Femur (tissue), 1 donor: Measurements from ENCODE around the gene ENOX2.
"Not testable (repeated sequence)": the region's sequence is repeated elsewhere in the genome, so short reads cannot be mapped to it uniquely, and the experiment has no call there.

Experiments
- DNase-seq: peaks from one replicate; pipeline ENCODE4 v3.0.0-alpha.2; 2017

Gene ENOX2, protein sequence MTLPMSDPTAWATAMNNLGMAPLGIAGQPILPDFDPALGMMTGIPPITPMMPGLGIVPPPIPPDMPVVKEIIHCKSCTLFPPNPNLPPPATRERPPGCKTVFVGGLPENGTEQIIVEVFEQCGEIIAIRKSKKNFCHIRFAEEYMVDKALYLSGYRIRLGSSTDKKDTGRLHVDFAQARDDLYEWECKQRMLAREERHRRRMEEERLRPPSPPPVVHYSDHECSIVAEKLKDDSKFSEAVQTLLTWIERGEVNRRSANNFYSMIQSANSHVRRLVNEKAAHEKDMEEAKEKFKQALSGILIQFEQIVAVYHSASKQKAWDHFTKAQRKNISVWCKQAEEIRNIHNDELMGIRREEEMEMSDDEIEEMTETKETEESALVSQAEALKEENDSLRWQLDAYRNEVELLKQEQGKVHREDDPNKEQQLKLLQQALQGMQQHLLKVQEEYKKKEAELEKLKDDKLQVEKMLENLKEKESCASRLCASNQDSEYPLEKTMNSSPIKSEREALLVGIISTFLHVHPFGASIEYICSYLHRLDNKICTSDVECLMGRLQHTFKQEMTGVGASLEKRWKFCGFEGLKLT

GRCh38 chrX:130902783-130903613 is at the start of gene ENOX2:
Gene ENOX2, minus strand, starts transcription at chrX:130903209. Its CDS starts 199,993 bp downstream, at chrX:130703216.
- peak; percentile 96 for DNase-seq

- no peak for DNase-seq
Measured at GRCh38 chrX:130952266-130953043, 49.4 kb upstream of the ENOX2 start.

- no peak for DNase-seq
Measured at GRCh38 chrX:130944230-130944629, 41.2 kb upstream of the ENOX2 start.

GRCh38 chrX:130937101-130937500 is 34.1 kb upstream of the ENOX2 start:
- no peak for DNase-seq

DNA sequence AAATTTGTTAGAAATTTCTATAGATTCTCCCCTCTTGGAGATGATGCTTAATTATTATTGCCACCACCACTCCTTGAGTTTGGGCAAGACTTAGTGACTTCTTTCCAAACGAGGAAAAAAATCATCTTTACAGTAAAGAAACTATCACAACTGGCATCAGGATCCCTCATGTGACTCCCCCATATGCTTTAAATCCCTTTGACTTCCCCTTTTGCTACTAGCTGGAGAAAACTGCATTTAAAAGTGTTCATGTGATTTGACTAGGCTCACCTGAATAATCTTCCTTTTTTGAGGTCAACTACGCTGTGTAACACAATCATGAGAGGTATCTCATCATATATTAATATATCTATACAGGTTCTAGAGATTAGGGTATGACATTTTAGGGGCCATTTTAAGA is 30.3 kb upstream of the ENOX2 start:
- DNase-seq = no peak

DNA sequence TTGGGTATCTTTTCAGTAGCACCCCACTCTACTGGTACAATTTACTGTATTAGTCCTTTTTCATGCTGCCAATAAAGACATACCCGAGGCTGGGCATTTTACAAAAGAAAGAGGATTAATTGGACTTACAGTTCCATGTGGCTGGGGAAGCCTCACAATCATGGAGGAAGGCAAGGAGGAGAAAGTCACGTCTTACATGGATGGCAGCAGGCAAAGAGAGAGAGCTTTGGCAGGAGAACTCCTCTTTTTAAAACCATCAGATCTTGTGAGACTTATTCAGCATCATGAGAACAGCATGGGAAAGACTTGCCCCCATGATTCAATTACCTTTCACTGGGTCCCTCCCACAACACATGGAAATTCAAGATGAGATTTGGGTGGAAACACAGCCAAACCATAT is 17.4 kb upstream of the ENOX2 start:
- DNase-seq = not testable (repeated sequence)

GRCh38 chrX:130919676-130920075 is 16.7 kb upstream of the ENOX2 start:
- DNase-seq = not testable (repeated sequence)

DNA sequence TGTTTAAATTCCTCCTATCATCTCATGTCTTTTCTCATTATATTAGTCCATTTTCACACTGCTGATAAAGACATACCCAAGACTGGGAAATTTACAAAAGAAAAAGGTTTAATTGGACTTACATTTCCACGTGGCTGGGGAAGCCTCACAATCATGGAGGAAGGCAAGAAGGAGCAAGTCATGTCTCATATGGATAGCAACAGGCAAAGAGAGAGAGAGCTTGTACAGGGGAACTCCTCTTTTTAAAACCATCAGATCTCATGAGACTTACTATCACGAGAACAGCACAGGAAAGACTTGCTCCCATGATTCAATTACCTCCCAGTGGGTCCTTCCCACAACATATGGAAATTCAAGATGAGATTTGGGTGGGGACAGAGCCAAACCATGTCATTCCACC is 15.5 kb upstream of the ENOX2 start:
- not testable (repeated sequence) for DNase-seq

GRCh38 chrX:130916636-130917422 is 13.8 kb upstream of the ENOX2 start:
- peak; percentile 55 for DNase-seq

DNA sequence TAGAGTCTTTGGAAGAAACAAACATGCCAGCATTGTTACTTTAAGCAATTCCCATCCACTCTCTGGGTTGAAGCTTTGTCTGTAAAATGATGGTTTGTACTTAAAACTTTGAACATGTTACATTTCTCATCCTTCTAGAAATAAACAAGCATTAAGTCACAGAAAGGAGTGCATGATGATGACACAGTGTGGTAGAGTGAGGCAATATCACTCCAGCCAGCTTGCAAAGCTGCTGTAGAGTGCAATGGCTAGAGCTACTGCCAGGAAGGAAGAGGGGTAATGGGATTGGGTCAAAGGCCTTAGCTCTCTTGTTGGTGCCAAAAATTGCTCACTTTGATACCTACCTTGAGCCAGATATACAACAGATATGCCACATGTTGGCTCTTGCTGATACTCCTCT is 12.3 kb upstream of the ENOX2 start:
- DNase-seq = no peak

- peak; percentile 18 for DNase-seq
Measured at GRCh38 chrX:130909469-130910136, 6.6 kb upstream of the ENOX2 start.

DNA sequence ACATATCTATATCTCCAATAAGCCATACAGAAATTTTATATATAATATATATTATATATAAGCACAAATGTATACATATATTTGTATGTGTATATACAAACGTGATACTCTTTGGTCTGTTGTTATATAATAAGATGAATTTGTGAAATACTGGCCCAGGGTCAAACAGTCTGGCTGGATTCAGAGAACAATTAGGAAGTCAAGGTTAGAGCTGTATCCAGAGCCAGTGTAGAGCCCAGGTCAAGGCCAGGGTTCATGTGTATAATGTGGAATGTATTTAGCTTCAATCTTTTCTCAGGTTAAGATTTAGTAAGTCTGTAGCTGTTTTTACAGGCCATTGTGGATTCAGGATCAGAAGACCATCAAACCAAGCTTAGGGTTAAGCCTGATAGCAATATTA is 3.8 kb upstream of the ENOX2 start:
- no peak for DNase-seq

DNA sequence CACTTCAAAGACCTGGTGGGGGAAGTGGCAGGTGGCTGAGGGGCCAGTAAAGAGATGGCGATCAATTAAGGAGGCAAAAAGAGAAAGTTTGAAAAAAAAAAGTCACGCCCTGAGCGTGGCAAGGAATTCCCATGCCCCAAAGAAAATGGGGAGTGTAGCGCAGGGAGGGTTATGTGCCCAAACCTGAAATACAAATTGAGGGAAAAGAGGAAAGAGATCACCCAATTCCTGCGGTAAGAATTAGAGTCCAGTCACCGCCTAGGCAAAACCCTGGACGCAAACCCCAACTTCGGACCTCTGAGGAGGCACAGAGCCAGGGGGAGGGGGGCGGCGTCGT is 595 bp downstream of the ENOX2 start:
- no peak for DNase-seq

GRCh38 chrX:130896802-130897501 is 6.1 kb downstream of the ENOX2 start:
- no peak for DNase-seq

- DNase-seq = peak; percentile 21
Measured at GRCh38 chrX:130896026-130896425, 7.0 kb downstream of the ENOX2 start.

GRCh38 chrX:130895299-130895698 is 7.7 kb downstream of the ENOX2 start:
- DNase-seq = no peak

DNA sequence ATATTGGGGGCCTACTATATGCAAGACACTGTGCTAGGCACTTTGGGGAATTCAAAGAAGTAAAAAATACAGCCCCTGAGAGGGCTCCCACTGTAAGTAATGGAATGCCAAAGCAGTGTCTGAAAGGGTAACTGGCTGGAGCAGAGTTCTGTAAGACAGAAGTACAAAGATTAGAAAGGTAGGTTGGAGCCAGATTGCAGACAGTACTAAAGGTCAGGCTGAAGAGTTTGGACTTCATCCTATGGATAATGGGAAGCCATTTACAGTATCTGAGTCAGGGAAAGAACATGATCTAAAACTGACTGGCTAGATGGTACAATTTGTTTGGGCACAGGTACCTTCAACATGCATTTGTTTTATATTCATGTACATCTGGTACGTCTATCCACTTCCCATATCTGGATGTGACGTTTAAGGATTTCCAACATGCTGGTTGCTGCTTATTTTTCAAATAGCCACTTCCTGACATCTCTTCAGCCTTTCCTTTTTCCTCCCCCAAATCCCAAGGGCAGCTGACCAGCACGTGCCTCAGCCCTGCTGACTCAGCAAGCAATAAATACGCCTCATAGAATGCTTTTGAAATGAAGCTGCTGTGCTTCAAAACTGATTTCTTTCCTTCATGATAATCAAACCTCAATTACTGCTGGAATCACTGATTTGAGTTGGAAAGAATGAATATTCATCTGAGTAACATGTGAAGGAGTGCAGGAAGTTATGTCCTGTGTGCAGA is 9.5 kb downstream of the ENOX2 start:
- peak; percentile 21 for DNase-seq

DNA sequence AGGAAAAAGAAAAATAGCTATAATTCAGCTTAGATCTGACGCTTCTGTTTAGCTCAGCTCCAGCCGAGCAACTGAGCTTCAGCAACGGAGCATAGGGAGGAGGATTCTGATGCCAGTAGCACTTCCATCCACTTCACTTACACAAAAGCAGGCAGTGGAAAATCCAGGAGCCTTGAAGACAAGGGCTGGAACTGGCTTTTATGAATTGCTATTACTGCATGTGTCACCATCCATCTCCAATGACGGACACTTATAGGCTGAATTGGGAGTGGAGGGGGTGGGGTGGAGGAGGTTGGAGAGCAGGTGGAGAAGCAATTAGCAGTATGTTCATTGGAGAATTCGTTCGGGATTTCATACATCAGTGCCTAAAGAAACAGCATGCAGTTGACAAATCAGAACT is 15.6 kb downstream of the ENOX2 start:
- DNase-seq = peak; percentile 29

DNA sequence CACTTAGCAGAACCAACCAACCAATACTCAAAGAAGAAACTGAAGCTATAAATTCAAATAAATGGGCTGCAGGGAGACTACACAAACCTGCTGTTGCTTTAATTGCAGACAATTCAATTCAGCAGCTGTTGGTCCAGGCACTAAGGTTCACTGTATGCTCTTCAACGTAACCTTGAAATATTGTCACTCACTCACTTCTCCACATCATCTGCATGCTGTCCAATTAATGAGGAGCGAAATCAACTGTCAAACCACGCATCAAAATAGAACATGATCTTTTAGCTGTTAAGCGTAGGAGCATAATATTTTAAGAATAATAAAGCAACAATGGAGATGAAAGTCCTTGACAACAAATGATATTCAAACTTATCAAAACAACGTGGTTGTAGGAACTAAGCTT is 17.0 kb downstream of the ENOX2 start:
- DNase-seq = no peak

DNA sequence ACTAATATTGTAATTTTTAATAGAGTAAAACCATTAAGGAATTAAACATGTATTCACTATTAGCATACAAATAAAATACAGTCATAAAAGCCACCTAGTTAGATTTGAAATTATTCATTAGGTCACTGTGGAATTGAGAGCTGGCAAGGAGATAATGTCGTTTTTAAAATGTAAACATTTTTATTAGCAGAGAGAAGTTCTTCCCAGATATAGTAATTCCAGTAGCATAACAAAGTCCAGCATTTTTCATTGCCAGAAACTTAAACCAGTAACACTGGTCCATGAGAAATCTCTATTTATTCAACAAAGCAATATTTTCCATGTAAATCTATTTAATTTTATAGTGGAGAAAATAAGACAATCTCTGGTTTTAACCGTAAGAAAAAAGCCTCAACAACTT is 17.5 kb downstream of the ENOX2 start:
- no peak for DNase-seq
